Iris pigment epithelial cell (primary cell): ENCODE results near the gene USP26.
"Not testable (repeated sequence)": the region's sequence is repeated elsewhere in the genome, so short reads cannot be mapped to it uniquely, and the experiment has no call there.

Experiments
- DNase-seq: peaks from one replicate; pipeline ENCODE4 v3.0.0-alpha.2; 2011; ENCODE audit warnings: low read depth

USP26 gene

GRCh38 chrX:133097031-133097430, at the start of gene USP26:
TSS of gene USP26 (minus strand) at chrX:133097109. CDS start at chrX:133028220, 68,889 bp downstream.
- no peak for DNase-seq

DNA sequence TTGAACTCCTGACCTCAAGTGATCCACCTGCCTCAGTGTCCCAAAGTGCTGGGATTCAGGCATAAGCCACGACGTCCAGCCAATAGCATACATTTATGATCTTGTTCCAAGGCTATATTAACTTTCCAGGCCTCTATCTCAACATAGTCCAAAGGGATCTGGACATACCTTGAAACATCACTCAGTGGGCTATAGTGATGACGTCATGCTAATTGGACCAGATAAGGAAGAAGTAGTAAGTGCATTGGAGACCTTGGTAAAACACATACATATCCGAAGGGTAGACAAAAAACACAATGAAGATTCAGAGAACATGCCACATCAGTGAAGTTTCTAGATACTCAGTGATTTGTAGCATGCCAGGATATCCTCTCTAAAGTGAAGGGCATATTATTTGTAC, 37.4 kb upstream of the USP26 start:
- DNase-seq = no peak

- DNase-seq = no peak
Observed at GRCh38 chrX:133120406-133120805, 23.5 kb upstream of the USP26 start.

GRCh38 chrX:133094098-133094731, 2.7 kb downstream of the USP26 start:
- no peak for DNase-seq

GRCh38 chrX:133090236-133090809, 6.6 kb downstream of the USP26 start:
- peak; percentile 15 for DNase-seq

GRCh38 chrX:133089411-133089810, 7.5 kb downstream of the USP26 start:
- no peak for DNase-seq

DNA sequence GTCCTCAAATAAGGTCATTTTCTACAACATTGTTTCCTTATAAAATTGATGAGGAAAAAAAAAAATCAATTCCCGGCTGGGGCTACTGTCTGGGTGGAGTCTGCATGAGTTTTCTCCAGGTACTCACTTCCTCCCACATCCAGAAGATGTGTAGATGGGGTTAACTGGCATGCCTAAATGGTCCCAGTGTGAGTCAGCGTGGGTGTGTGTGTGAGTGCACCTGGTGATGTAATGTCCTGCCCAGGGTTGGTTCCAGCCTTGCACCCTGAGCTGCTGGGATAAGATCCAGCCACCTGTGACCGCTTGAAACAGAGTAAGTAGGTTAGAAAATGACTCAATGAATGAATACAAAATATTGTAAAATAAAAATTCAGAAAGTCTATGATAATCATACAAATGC, 11.1 kb downstream of the USP26 start:
- no peak for DNase-seq

- not testable (repeated sequence) for DNase-seq
Observed at GRCh38 chrX:133085056-133085455, 11.9 kb downstream of the USP26 start.

DNA sequence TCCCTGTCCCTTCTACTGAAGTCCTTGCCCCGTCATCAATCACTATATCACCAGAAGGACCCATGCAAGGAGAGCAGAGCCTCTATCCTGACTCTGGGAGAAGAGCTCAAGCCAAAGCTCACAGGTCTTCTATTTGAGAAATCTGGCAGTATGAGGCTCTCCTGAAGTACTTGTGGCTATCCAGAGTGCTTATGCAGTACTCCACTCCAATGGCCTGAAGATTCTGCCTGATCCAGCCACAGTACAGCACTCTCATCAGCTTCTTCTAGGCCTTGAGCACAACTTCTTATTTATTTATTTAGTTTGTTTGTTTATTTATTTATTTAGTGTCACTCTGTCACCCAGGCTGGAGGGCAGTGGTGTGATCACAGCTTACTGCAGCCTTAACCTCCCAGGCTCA, 13.0 kb downstream of the USP26 start:
- DNase-seq = no peak

- no peak for DNase-seq
Observed at GRCh38 chrX:133081990-133082389, 14.9 kb downstream of the USP26 start.

DNA sequence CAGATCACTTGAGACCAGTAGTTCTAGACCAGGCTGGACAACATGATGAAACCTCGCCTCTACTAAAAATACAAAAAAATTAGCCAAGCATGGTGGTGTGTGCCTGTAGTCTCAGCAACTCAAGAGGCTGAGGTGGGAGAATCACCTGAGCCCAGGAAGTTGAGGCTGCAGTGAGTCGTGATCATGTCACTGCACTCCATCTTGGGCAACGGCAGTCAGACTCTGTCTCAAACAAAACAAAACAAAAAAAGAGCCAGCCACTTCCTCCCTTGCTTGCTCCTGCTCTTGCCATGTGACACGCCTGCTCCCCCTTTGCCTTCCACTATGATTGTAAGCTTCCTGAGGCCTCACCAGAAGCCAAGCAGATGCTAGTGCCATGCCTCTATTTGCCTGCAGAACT, 19.1 kb downstream of the USP26 start:
- not testable (repeated sequence) for DNase-seq

DNA sequence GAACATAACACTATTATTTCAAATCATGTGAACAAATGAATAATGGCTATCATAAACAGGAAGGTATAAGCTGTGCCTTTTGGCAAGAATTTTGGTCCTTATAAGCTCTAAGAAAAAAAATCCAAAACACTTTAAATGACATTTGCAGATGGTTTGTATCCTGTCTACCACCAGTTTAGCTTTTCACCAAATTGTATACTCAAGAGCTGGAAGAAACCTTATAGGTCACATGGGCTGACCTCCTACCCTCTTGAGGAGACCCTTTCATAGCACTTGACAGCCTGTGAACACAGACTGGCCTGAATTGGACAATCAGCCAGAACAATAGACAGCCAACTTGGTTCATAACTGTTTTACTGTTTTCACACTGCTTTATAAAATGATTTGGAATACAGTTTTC, 24.3 kb downstream of the USP26 start:
- DNase-seq = no peak

GRCh38 chrX:133068461-133068860, 28.4 kb downstream of the USP26 start:
- DNase-seq = no peak

DNA sequence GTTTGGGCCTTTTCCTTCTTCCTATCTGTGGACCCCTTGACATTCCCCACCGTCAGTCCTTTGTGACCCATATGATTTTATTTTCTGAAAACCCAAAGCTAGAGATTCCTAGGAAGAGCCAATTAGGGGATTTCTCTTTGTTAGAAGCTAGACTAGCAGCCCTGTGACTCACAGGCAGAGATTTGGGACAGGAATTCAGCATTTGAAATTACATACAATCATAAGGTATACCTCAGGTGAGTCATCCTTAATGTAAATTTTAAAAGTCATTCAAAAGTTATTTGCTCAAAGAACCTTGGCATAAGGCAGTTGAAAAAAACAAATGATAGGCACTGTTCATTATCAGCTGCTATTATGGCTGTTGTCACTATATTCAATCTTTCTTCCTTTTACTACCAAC, 40.6 kb downstream of the USP26 start:
- DNase-seq = no peak

GRCh38 chrX:133054761-133055405, 42.0 kb downstream of the USP26 start:
- no peak for DNase-seq

DNA sequence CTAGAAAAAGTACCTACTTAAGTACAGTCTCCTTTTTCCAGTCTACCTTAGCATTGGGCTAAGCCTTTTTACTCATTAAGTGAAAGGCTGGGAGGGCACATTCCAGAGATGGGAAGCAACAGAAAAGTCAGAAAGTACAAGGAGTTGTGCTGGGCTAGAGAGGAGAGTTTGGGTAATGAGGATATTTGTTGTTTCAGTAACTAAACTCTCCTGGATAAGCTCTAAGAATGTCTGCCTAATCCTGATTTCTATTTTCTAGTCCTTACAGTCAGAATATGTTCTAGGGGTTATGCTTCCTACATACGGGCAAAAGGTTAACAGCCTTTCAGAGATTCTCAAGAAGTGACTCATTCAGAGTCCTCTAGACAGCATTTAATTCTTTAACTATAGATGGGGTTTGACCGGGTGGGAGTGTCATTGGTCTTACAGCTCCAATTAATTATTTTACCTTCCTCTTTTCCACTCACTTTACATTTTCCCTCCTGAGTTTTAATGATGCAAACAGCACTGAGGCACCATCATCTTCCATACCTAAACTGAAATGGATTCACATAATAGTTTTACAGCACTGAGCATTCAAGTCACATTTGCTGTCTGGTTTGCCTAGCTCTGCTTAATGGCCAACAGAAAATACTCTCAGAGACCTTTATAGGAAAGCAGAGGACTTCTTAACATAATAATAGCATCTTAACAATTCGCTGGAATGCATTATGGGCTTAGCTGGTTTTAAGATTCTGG, 42.9 kb downstream of the USP26 start:
- DNase-seq = peak; percentile 51

- DNase-seq = no peak
Observed at GRCh38 chrX:133048751-133049150, 48.2 kb downstream of the USP26 start.

GRCh38 chrX:133046601-133047000, 50.3 kb downstream of the USP26 start:
- no peak for DNase-seq

DNA sequence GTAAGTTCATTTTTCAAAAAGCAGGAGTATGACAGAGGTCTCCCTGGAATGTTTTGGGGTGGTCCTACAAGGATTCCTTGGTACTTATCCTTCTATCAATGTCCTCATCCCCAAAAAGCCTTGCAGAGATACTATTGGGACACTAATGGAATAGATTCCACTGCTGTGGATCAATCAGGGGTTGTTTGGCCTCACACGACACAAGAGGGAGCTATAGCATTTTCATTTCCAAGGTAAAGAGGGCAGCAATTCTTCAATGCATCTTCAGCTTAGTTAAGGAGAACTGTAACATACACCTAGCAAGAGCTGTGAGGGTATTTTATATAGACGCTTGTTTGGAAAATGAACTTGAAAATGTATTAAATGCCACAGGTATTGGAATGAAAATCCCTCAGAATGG, 50.9 kb downstream of the USP26 start:
- DNase-seq = peak; percentile 36

DNA sequence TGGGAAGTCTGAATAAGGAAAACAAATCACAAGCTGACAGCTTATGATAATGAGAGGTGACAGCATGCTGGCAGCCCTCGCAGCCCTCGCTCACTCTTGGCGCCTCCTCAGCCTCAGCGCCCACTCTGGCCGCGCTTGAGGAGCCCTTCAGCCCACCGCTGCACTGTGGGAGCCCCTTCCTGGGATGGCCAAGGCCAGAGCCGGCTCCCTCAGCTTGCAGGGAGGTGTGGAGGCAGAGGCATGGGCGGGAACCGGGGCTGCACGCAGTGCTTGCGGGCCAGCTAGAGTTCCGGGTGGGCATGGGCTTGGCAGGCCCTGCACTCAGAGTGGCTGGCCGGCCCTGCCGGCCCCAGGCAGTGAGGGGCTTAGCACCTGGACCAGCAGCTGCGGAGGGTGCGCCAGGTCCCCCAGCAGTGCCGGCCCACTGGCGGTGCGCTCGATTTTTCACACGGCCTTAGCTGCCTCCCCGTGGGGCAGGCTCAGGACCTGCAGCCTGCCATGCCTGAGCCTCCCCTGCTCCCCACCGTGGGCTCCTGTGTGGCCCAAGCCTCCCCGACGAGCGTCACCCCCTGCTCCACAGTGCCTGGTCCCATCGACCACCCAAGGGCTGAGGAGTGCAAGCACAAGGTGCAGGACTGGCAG, 52.6 kb downstream of the USP26 start:
- not testable (repeated sequence) for DNase-seq

- no peak for DNase-seq
Observed at GRCh38 chrX:133042260-133042659, 54.6 kb downstream of the USP26 start.

GRCh38 chrX:133033010-133033409, 63.9 kb downstream of the USP26 start:
- no peak for DNase-seq
